H9 (cell line): ENCODE results near the gene COX6B2. TPM values are rescaled to one million over a fixed set of nuclear protein-coding genes. Genes with fewer than 3 reads are reported as not detected.

Experiments used
- DNase-seq: peaks from one replicate; pipeline ENCODE4 v3.0.0-alpha.2; 2017
- H2AFZ ChIP-seq: one replicate; pipeline ENCODE4 v1.6.1; 2013; ENCODE audit warnings: mild to moderate bottlenecking, low read length, control low read depth, moderate library complexity
- H2AK5ac ChIP-seq: 2 replicates; pipeline ENCODE4 v1.6.1; 2013; ENCODE audit warnings: low read length, control low read depth, mixed read lengths; ENCODE audit not compliant: insufficient read length
- H2BK120ac ChIP-seq: one replicate; pipeline ENCODE4 v1.6.1; 2013; ENCODE audit warnings: low read depth, mild to moderate bottlenecking, low read length, control low read depth, inconsistent platforms; ENCODE audit not compliant: poor library complexity, severe bottlenecking
- H2BK12ac ChIP-seq: 2 replicates; pipeline ENCODE4 v1.6.1; 2013; ENCODE audit warnings: low read length, control low read depth, mixed read lengths, low read depth; ENCODE audit not compliant: insufficient read length
- H2BK15ac ChIP-seq: 2 replicates; pipeline ENCODE4 v1.6.1; 2013; ENCODE audit warnings: low read depth, low read length, control low read depth
- H2BK20ac ChIP-seq: one replicate; pipeline ENCODE4 v1.6.1; 2013; ENCODE audit warnings: low read depth, mild to moderate bottlenecking, low read length, control low read depth, inconsistent platforms; ENCODE audit not compliant: poor library complexity, severe bottlenecking
- H2BK5ac ChIP-seq: 2 replicates; pipeline ENCODE4 v1.6.1; 2013; ENCODE audit warnings: low read length, control low read depth, mixed read lengths; ENCODE audit not compliant: insufficient read length
- H3K14ac ChIP-seq: 2 replicates; pipeline ENCODE4 v1.6.1; 2013; ENCODE audit warnings: low read length, control low read depth; ENCODE audit not compliant: insufficient read depth
- H3K18ac ChIP-seq: 2 replicates; pipeline ENCODE4 v1.6.1; 2013; ENCODE audit warnings: low read depth, mild to moderate bottlenecking, mixed read lengths, low read length, control low read depth; ENCODE audit not compliant: insufficient read length
- H3K23ac ChIP-seq: 2 replicates; pipeline ENCODE4 v1.6.1; 2013; ENCODE audit warnings: low read length, control low read depth, mixed read lengths, low read depth; ENCODE audit not compliant: insufficient read length
- H3K23me2 ChIP-seq: 2 replicates; pipeline ENCODE4 v1.6.1; 2013; ENCODE audit warnings: low read depth, mild to moderate bottlenecking, mixed read lengths, low read length, control low read depth; ENCODE audit not compliant: insufficient read length, poor library complexity, severe bottlenecking
- H3K27ac ChIP-seq: 2 replicates; pipeline ENCODE4 v1.5.1; 2013; ENCODE audit warnings: low read length, control low read depth, mixed read lengths, low read depth; ENCODE audit not compliant: insufficient read length
- H3K27me3 ChIP-seq: 2 replicates; pipeline ENCODE4 v1.6.1; 2013; ENCODE audit warnings: low read length, control low read depth, inconsistent platforms; ENCODE audit not compliant: insufficient read depth
- H3K4ac ChIP-seq: 2 replicates; pipeline ENCODE4 v1.6.1; 2013; ENCODE audit warnings: low read depth, mild to moderate bottlenecking, control low read depth, inconsistent platforms, low read length, moderate library complexity
- H3K4me1 ChIP-seq: 2 replicates; pipeline ENCODE4 v1.6.1; 2013; ENCODE audit warnings: low read length, control low read depth, inconsistent platforms; ENCODE audit not compliant: insufficient read depth
- H3K4me2 ChIP-seq: 2 replicates; pipeline ENCODE4 v1.6.1; 2013; ENCODE audit warnings: low read length, control low read depth, mixed read lengths; ENCODE audit not compliant: insufficient read length, insufficient read depth
- H3K56ac ChIP-seq: 2 replicates; pipeline ENCODE4 v1.6.1; 2013; ENCODE audit warnings: low read depth, mild to moderate bottlenecking, mixed read lengths, low read length, control low read depth; ENCODE audit not compliant: insufficient read length
- H3K79me1 ChIP-seq: 2 replicates; pipeline ENCODE4 v1.6.1; 2013; ENCODE audit warnings: low read depth, mild to moderate bottlenecking, moderate library complexity, low read length, control low read depth, inconsistent platforms; ENCODE audit not compliant: insufficient read depth, poor library complexity, severe bottlenecking
- H3K79me2 ChIP-seq: 2 replicates; pipeline ENCODE4 v1.6.1; 2013; ENCODE audit warnings: low read length, control low read depth, inconsistent platforms; ENCODE audit not compliant: insufficient read depth
- H3K9ac ChIP-seq: 2 replicates; pipeline ENCODE4 v1.6.1; 2013; ENCODE audit warnings: low read length, control low read depth, mixed read lengths; ENCODE audit not compliant: insufficient read length; ENCODE audit errors: extremely low read depth
- H3K9me3 ChIP-seq: one replicate; pipeline ENCODE4 v1.6.1; 2013; ENCODE audit warnings: low read depth, low read length, inconsistent platforms; ENCODE audit not compliant: control insufficient read depth
- H3T11ph ChIP-seq: one replicate; pipeline ENCODE4 v1.6.1; 2013; ENCODE audit warnings: mild to moderate bottlenecking, low read length, control low read depth, inconsistent platforms
- H4K20me1 ChIP-seq: one replicate; pipeline ENCODE4 v1.6.1; 2013; ENCODE audit not compliant: control insufficient read depth, insufficient read length, insufficient read depth
- H4K5ac ChIP-seq: 2 replicates; pipeline ENCODE4 v1.6.1; 2013; ENCODE audit warnings: low read depth, mild to moderate bottlenecking, mixed read lengths, low read length, control low read depth; ENCODE audit not compliant: insufficient read length
- H4K8ac ChIP-seq: replicated peaks from 2 replicates; pipeline ENCODE4 v1.6.1; 2013; ENCODE audit warnings: low read length, control low read depth, mixed read lengths, low read depth; ENCODE audit not compliant: insufficient read length
- H4K91ac ChIP-seq: 2 replicates; pipeline ENCODE4 v1.6.1; 2013; ENCODE audit warnings: low read depth, mild to moderate bottlenecking, moderate library complexity, mixed read lengths, low read length, control low read depth; ENCODE audit not compliant: insufficient read length
- H3K27ac Mint-ChIP-seq, 3 experiments: 2 replicates in 2 of 3; 3 replicates in 1 of 3; pipeline ENCODE4 v1.8.0; 2020 to 2021; ENCODE audit warnings: mixed read lengths in 3 of 3, mild to moderate bottlenecking in 1 of 3, moderate library complexity in 1 of 3
- H3K27me3 Mint-ChIP-seq: 2 replicates; pipeline ENCODE4 v1.8.0; 2021; ENCODE audit warnings: low read depth, mild to moderate bottlenecking, moderate library complexity, mixed read lengths
- H3K36me3 Mint-ChIP-seq, 3 experiments: 2 replicates in 2 of 3; 3 replicates in 1 of 3; pipeline ENCODE4 v1.8.0; 2020 to 2021; ENCODE audit warnings: low read depth in 3 of 3, mixed read lengths in 3 of 3; ENCODE audit not compliant: insufficient read depth in 1 of 3
- H3K4me1 Mint-ChIP-seq, 2 experiments: 2 replicates each; pipeline ENCODE4 v1.8.0; 2020; ENCODE audit warnings: mixed read lengths in 2 of 2
- H3K4me3 Mint-ChIP-seq, 2 experiments: 2 replicates in 1 of 2; 3 replicates in 1 of 2; pipeline ENCODE4 v1.8.0; 2020 to 2021; ENCODE audit warnings: mild to moderate bottlenecking in 2 of 2, mixed read lengths in 2 of 2, moderate library complexity in 1 of 2
- H3K9me3 Mint-ChIP-seq, 2 experiments: 2 replicates in 1 of 2; 3 replicates in 1 of 2; pipeline ENCODE4 v1.8.0; 2020; ENCODE audit warnings: mild to moderate bottlenecking in 2 of 2, mixed read lengths in 2 of 2, moderate library complexity in 1 of 2
- WGBS: extraction: QIAGEN DNeasy Blood & Tissue Kit; methylation state at CpG from one replicate; pipeline ENCODE4 v1.1.7; 2013; ENCODE audit warnings: missing lambda C conversion rate, low lambda C conversion rate, mixed read lengths; ENCODE audit not compliant: insufficient read length; ENCODE audit errors: extremely low coverage; 5-methylcytosine and 5-hydroxymethylcytosine counted together
- total RNA-seq: library from RNA; stranded (reverse); gene quantifications from 2 replicates; pipeline ENCODE4 v1.2.1, GENCODE V29; 2021
- TF ChIP-seq, protein P1 (sequence below): fragments of 200-600 bp; sonication (generic); conservative IDR thresholded peaks from 3 replicates; pipeline ENCODE4 v1.8.0; 2021; ENCODE audit warnings: antibody characterized with exemption, mild to moderate bottlenecking

COX6B2 gene
- total RNA-seq, 1 experiment from 2014 or later = 4.0 TPM

DNA sequence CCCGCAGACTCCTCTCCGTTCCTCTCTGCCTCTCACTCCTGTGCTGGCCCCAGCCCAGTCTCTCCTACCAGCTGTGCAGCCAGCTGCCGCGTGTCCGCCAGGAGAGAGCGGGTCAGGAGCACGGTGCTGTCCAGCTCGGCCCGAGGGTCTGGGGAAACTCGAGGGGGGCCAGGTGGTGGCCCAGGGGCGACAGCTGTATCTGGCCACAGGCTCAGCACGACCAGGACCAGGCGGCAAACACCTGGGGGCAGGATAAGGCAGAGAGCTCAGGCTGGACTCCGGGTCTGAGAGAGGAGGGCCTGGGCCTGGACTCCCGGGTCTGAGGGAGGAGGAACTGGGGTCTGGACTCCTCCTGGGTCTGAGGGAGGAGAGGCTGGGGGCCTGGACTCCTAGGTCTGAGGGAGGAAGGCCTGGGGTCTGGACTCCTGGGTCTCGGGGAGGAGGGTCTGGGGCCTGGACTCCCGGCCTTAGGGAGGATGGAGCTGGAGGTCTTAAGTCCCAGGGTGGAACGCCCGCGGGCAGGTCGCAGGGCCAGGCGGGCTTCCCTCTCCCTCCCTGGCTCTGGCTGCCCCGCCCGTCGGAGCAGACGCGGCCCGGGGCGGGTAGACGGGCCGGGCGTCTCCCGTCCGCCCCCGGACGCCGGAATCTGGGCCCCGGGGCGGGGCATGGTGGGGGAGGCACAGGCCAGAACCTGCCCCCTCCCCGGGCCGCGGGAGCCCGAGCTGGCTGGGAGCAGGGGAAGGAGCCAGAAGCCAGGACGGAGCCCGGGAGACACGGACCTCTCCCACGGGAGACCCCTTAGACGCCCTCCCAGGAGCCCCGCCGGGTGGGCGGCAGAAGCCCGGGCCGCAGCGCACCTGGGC, 14.4 kb upstream of the COX6B2 start:
- Mint-ChIP-seq H3K4me1 (peaks cover 27 to 38% of the 10 kb centered on the region in 2 experiments), H3K27ac (no peak overlapping the region), H3K27me3 (peaks cover 78% of the 10 kb centered on the region), H3K4me3 (peak overlapping the region; percentile 46 to 70; a peak in 4 of 5 replicates), H3K9me3 (peaks cover 0 to 5% of the 10 kb centered on the region in 2 experiments; a peak in 2 of 5 replicates), H3K36me3 (peaks cover 0 to 6% (median 0%) of the 10 kb centered on the region in 3 experiments; a peak in 1 of 7 replicates)
- no peaks in the 10 kb centered on the region for H3K79me1 ChIP-seq
- no peaks in the 10 kb centered on the region for H4K20me1 ChIP-seq
- no peak overlapping the region for H3T11ph ChIP-seq
- H3K9me3 ChIP-seq = no peaks in the 10 kb centered on the region
- H3K27ac ChIP-seq = no peak overlapping the region
- no peak overlapping the region for H2AFZ ChIP-seq
- no peak overlapping the region for H2BK120ac ChIP-seq
- no peak overlapping the region for H3K9ac ChIP-seq
- peaks cover 5% of the 10 kb centered on the region for H3K27me3 ChIP-seq
- H3K4ac ChIP-seq = no peak overlapping the region
- H2BK15ac ChIP-seq = no peak overlapping the region
- no peak overlapping the region; the same call in 1 of the 2 replicates for H3K14ac ChIP-seq
- no peak overlapping the region for H4K8ac ChIP-seq
- peak overlapping the region; percentile 41 for H3K18ac ChIP-seq
- H2BK12ac ChIP-seq = no peak overlapping the region
- peak; percentile 53 for DNase-seq
- H3K23me2 ChIP-seq = peaks cover 10% of the 10 kb centered on the region
- no peak overlapping the region for H4K5ac ChIP-seq
- no peak overlapping the region for H2AK5ac ChIP-seq
- H2BK20ac ChIP-seq = no peak overlapping the region
- H3K56ac ChIP-seq = no peak overlapping the region
- H4K91ac ChIP-seq = no peak overlapping the region
- no peak overlapping the region for H2BK5ac ChIP-seq
- WGBS = no CpG with 5 or more reads among the region's 54 CpGs
- no peak overlapping the region for H3K23ac ChIP-seq
- H3K4me1 ChIP-seq = no peaks in the 10 kb centered on the region
- no peaks in the 10 kb centered on the region for H3K79me2 ChIP-seq
- H3K4me2 ChIP-seq = peak overlapping the region; percentile 16
- TF ChIP-seq, protein P1, sequence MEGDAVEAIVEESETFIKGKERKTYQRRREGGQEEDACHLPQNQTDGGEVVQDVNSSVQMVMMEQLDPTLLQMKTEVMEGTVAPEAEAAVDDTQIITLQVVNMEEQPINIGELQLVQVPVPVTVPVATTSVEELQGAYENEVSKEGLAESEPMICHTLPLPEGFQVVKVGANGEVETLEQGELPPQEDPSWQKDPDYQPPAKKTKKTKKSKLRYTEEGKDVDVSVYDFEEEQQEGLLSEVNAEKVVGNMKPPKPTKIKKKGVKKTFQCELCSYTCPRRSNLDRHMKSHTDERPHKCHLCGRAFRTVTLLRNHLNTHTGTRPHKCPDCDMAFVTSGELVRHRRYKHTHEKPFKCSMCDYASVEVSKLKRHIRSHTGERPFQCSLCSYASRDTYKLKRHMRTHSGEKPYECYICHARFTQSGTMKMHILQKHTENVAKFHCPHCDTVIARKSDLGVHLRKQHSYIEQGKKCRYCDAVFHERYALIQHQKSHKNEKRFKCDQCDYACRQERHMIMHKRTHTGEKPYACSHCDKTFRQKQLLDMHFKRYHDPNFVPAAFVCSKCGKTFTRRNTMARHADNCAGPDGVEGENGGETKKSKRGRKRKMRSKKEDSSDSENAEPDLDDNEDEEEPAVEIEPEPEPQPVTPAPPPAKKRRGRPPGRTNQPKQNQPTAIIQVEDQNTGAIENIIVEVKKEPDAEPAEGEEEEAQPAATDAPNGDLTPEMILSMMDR = no peak
